ENCODE measurements around the gene ANKFY1.

Gene ANKFY1

GRCh38 chr17:4162775-4163466, 100.9 kb downstream of the ANKFY1 start:
- H3K27ac ChIP-seq (ENCODE audit: low read depth, low read length): peak overlapping the region; percentile 91
- H3K14ac ChIP-seq (ENCODE audit: low read length): peak overlapping the region; percentile 88
- DNase-seq: peak in 1 of 2 donors; percentile 46
- peaks cover 21 to 29% of the 10 kb centered on the region in 2 experiments for H3K36me3 ChIP-seq (ENCODE audit: control insufficient read depth in 1 of 2, insufficient read depth in 2 of 2, low read length in 2 of 2)
- H2AK5ac ChIP-seq (ENCODE audit: low read length): peak overlapping the region; percentile 75
- peaks cover 27% of the 10 kb centered on the region for H3K79me1 ChIP-seq (ENCODE audit: low read length)
- peak overlapping the region; percentile 94 for H2BK120ac ChIP-seq (ENCODE audit: insufficient read depth, low read length, poor library complexity)
- no peak overlapping the region for H3K4me2 ChIP-seq (ENCODE audit: low read length)
- WGBS (ENCODE audit: extremely low coverage, insufficient coverage, insufficient read length): no CpG with 5 or more reads among the region's 14 CpGs
- peak overlapping the region; percentile 73 for H3K4ac ChIP-seq (ENCODE audit: low read depth, low read length)
- no peak overlapping the region for H3K23ac ChIP-seq (ENCODE audit: low read length)
- peak overlapping the region; percentile 97 for H4K91ac ChIP-seq (ENCODE audit: low read depth, low read length)
- H3K79me2 ChIP-seq (ENCODE audit: control insufficient read depth, insufficient read depth, low read length, poor library complexity): peaks cover 4% of the 10 kb centered on the region
- no peak overlapping the region for H3K9ac ChIP-seq (ENCODE audit: low read length)
- H2BK12ac ChIP-seq (ENCODE audit: low read length): peak overlapping the region; percentile 85
- H3K18ac ChIP-seq (ENCODE audit: low read length): peak overlapping the region; percentile 68
- H3K27me3 ChIP-seq (ENCODE audit: insufficient read depth, low read length): no peaks in the 10 kb centered on the region
- H4K12ac ChIP-seq (ENCODE audit: low read depth, low read length): peak overlapping the region; percentile 58
- peak overlapping the region; percentile 97 for H2BK5ac ChIP-seq (ENCODE audit: low read depth, low read length, poor library complexity)
- no peaks in the 10 kb centered on the region for H3K9me3 ChIP-seq (ENCODE audit: insufficient read depth, low read depth, low read length)
- peak overlapping the region; percentile 85 for H4K8ac ChIP-seq (ENCODE audit: low read depth, low read length)
- H2AFZ ChIP-seq (ENCODE audit: insufficient read depth, low read length, poor library complexity): no peak overlapping the region
- peaks cover 33 to 34% of the 10 kb centered on the region in 2 experiments for H3K4me1 ChIP-seq (ENCODE audit: control insufficient read depth in 1 of 2, insufficient read depth in 2 of 2, low read length in 2 of 2)
- no peak overlapping the region for H3K4me3 ChIP-seq (ENCODE audit: low read depth, low read length)

- H3K27me3 ChIP-seq (ENCODE audit: insufficient read depth, low read length): no peaks in the 10 kb centered on the region
- peak overlapping the region; percentile 58 for H4K12ac ChIP-seq (ENCODE audit: low read depth, low read length)
- H3K9me3 ChIP-seq (ENCODE audit: insufficient read depth, low read depth, low read length): no peaks in the 10 kb centered on the region
- H3K79me1 ChIP-seq (ENCODE audit: low read length): peaks cover 27% of the 10 kb centered on the region
- peak overlapping the region; percentile 75 for H2AK5ac ChIP-seq (ENCODE audit: low read length)
- peaks cover 33 to 34% of the 10 kb centered on the region in 2 experiments for H3K4me1 ChIP-seq (ENCODE audit: control insufficient read depth in 1 of 2, insufficient read depth in 2 of 2, low read length in 2 of 2)
- H2AFZ ChIP-seq (ENCODE audit: insufficient read depth, low read length, poor library complexity): peak overlapping the region; percentile 55
- no CpG with 5 or more reads among the region's 6 CpGs for WGBS (ENCODE audit: extremely low coverage, insufficient coverage, insufficient read length)
- peak overlapping the region; percentile 97 for H4K91ac ChIP-seq (ENCODE audit: low read depth, low read length)
- peak overlapping the region; percentile 85 for H2BK12ac ChIP-seq (ENCODE audit: low read length)
- H3K36me3 ChIP-seq (ENCODE audit: control insufficient read depth in 1 of 2, insufficient read depth in 2 of 2, low read length in 2 of 2): peaks cover 15 to 23% of the 10 kb centered on the region in 2 experiments
- peak overlapping the region; percentile 68 for H3K18ac ChIP-seq (ENCODE audit: low read length)
- no peak overlapping the region for H3K9ac ChIP-seq (ENCODE audit: low read length)
- peak overlapping the region; percentile 94 for H2BK120ac ChIP-seq (ENCODE audit: insufficient read depth, low read length, poor library complexity)
- no peak overlapping the region for H3K4me3 ChIP-seq (ENCODE audit: low read depth, low read length)
- peak overlapping the region; percentile 91 for H3K27ac ChIP-seq (ENCODE audit: low read depth, low read length)
- H3K4me2 ChIP-seq (ENCODE audit: low read length): no peak overlapping the region
- no peak overlapping the region for H3K23ac ChIP-seq (ENCODE audit: low read length)
- H2BK5ac ChIP-seq (ENCODE audit: low read depth, low read length, poor library complexity): peak overlapping the region; percentile 97
- peaks cover 4% of the 10 kb centered on the region for H3K79me2 ChIP-seq (ENCODE audit: control insufficient read depth, insufficient read depth, low read length, poor library complexity)
- H4K8ac ChIP-seq (ENCODE audit: low read depth, low read length): peak overlapping the region; percentile 85
- DNase-seq: no peak
- peak overlapping the region; percentile 88 for H3K14ac ChIP-seq (ENCODE audit: low read length)
- H3K4ac ChIP-seq (ENCODE audit: low read depth, low read length): peak overlapping the region; percentile 73
Observed at GRCh38 chr17:4162321-4162720, 101.5 kb downstream of the ANKFY1 start.

DNA sequence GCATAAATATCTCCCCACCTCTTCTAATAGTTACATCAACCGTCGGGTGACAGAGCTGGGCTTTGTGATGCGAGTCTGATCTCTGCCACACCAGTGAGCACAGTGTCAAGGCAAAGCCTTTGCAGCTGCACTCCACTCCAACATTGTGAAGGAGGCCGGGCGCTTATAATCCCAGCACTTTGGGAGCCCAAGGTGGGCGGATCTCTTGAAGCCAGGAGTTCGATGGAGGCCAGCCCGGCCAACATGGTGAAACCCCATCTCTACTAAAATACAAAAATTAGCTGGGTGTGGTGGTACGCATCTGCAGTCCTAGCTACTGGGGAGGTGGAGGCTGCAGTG, 101.8 kb downstream of the ANKFY1 start:
- H3K4ac ChIP-seq (ENCODE audit: low read depth, low read length): peak overlapping the region; percentile 58
- peak overlapping the region; percentile 91 for H3K27ac ChIP-seq (ENCODE audit: low read depth, low read length)
- peak overlapping the region; percentile 74 for H4K8ac ChIP-seq (ENCODE audit: low read depth, low read length)
- H3K18ac ChIP-seq (ENCODE audit: low read length): peak overlapping the region; percentile 63
- peak overlapping the region; percentile 32 for H3K4me2 ChIP-seq (ENCODE audit: low read length)
- H3K27me3 ChIP-seq (ENCODE audit: insufficient read depth, low read length): no peaks in the 10 kb centered on the region
- no peak overlapping the region for H3K9ac ChIP-seq (ENCODE audit: low read length)
- H3K14ac ChIP-seq (ENCODE audit: low read length): peak overlapping the region; percentile 88
- no peak overlapping the region for H2AFZ ChIP-seq (ENCODE audit: insufficient read depth, low read length, poor library complexity)
- H3K79me2 ChIP-seq (ENCODE audit: control insufficient read depth, insufficient read depth, low read length, poor library complexity): peaks cover 4% of the 10 kb centered on the region
- WGBS (ENCODE audit: extremely low coverage, insufficient coverage, insufficient read length): no CpG with 5 or more reads among the region's 9 CpGs
- H2BK5ac ChIP-seq (ENCODE audit: low read depth, low read length, poor library complexity): peak overlapping the region; percentile 97
- H3K9me3 ChIP-seq (ENCODE audit: insufficient read depth, low read depth, low read length): no peaks in the 10 kb centered on the region
- H3K23ac ChIP-seq (ENCODE audit: low read length): no peak overlapping the region
- H4K12ac ChIP-seq (ENCODE audit: low read depth, low read length): peak overlapping the region; percentile 12
- peaks cover 27% of the 10 kb centered on the region for H3K79me1 ChIP-seq (ENCODE audit: low read length)
- H2BK12ac ChIP-seq (ENCODE audit: low read length): peak overlapping the region; percentile 72
- peak overlapping the region; percentile 94 for H2BK120ac ChIP-seq (ENCODE audit: insufficient read depth, low read length, poor library complexity)
- peak overlapping the region; percentile 90 for H2AK5ac ChIP-seq (ENCODE audit: low read length)
- no peak overlapping the region for H3K4me3 ChIP-seq (ENCODE audit: low read depth, low read length)
- DNase-seq: no peak
- H4K91ac ChIP-seq (ENCODE audit: low read depth, low read length): peak overlapping the region; percentile 97
- peaks cover 33 to 34% of the 10 kb centered on the region in 2 experiments for H3K4me1 ChIP-seq (ENCODE audit: control insufficient read depth in 1 of 2, insufficient read depth in 2 of 2, low read length in 2 of 2)
- H3K36me3 ChIP-seq (ENCODE audit: control insufficient read depth in 1 of 2, insufficient read depth in 2 of 2, low read length in 2 of 2): peaks cover 12 to 22% of the 10 kb centered on the region in 2 experiments

DNA sequence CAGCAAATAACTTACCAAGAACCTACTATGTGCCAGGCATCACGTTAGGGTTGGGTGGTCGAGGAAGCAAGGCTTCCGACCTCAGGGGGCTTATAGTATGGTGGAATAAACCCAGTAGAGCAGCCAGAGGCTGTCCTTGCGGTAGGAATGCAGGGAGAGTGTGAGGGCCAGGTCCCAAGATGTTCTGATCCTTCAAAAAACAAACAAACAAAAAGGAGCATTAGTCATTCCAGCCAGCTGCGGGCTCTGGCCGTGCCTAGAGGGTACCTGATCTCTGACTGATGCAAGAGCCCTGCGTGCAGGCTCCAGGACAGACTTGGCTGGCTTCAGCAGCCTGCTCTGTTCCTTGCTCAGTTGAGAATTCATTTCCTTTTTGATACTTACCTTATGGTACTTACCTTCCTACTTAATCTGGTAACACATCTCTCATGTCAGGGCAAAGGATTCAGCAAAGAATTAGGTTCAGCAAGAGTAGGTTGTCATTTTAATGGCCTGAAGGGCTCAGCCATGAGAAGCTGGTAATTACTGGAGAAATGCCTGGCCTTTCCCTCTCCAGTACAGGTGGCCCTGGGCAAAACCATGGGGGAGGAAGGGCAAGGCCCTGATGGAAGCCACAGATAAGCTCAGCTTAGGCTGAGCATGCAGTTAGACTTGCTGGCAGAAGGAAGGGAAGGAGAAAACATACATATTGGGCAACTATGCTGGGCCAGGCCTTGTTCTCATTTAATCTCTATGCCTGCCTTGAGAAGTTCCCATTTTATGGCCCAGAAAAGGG, 102.4 kb downstream of the ANKFY1 start:
- H3K79me2 ChIP-seq (ENCODE audit: control insufficient read depth, insufficient read depth, low read length, poor library complexity): peaks cover 4% of the 10 kb centered on the region
- H3K4me3 ChIP-seq (ENCODE audit: low read depth, low read length): no peak overlapping the region
- H2BK120ac ChIP-seq (ENCODE audit: insufficient read depth, low read length, poor library complexity): peak overlapping the region; percentile 94
- H2AK5ac ChIP-seq (ENCODE audit: low read length): peak overlapping the region; percentile 90
- peak overlapping the region; percentile 97 for H4K91ac ChIP-seq (ENCODE audit: low read depth, low read length)
- no peak overlapping the region for H4K12ac ChIP-seq (ENCODE audit: low read depth, low read length)
- peaks cover 33 to 34% of the 10 kb centered on the region in 2 experiments for H3K4me1 ChIP-seq (ENCODE audit: control insufficient read depth in 1 of 2, insufficient read depth in 2 of 2, low read length in 2 of 2)
- no peak overlapping the region for H3K9ac ChIP-seq (ENCODE audit: low read length)
- peak overlapping the region; percentile 97 for H2BK5ac ChIP-seq (ENCODE audit: low read depth, low read length, poor library complexity)
- DNase-seq: peak; percentile 98
- H3K36me3 ChIP-seq (ENCODE audit: control insufficient read depth in 1 of 2, insufficient read depth in 2 of 2, low read length in 2 of 2): peaks cover 8 to 18% of the 10 kb centered on the region in 2 experiments
- H3K27me3 ChIP-seq (ENCODE audit: insufficient read depth, low read length): no peaks in the 10 kb centered on the region
- H3K4me2 ChIP-seq (ENCODE audit: low read length): peak overlapping the region; percentile 36
- H3K23ac ChIP-seq (ENCODE audit: low read length): no peak overlapping the region
- H3K9me3 ChIP-seq (ENCODE audit: insufficient read depth, low read depth, low read length): no peaks in the 10 kb centered on the region
- peak overlapping the region; percentile 72 for H2BK12ac ChIP-seq (ENCODE audit: low read length)
- H3K18ac ChIP-seq (ENCODE audit: low read length): peak overlapping the region; percentile 72
- peaks cover 27% of the 10 kb centered on the region for H3K79me1 ChIP-seq (ENCODE audit: low read length)
- H3K4ac ChIP-seq (ENCODE audit: low read depth, low read length): no peak overlapping the region
- H4K8ac ChIP-seq (ENCODE audit: low read depth, low read length): peak overlapping the region; percentile 74
- H3K27ac ChIP-seq (ENCODE audit: low read depth, low read length): peak overlapping the region; percentile 91
- H3K14ac ChIP-seq (ENCODE audit: low read length): peak overlapping the region; percentile 23
- WGBS (ENCODE audit: extremely low coverage, insufficient coverage, insufficient read length): no CpG with 5 or more reads among the region's 7 CpGs
- H2AFZ ChIP-seq (ENCODE audit: insufficient read depth, low read length, poor library complexity): no peak overlapping the region

Measured in trophoblast cell (in vitro differentiated cells and primary cell).